ENCODE results near the gene WLS.

- TF ChIP-seq CTCF (IDR thresholded peaks at IDR 0.05) (no peak), POLR2AphosphoS5 (IDR thresholded peaks at IDR 0.05) (no peak), POLR2A (IDR thresholded peaks at IDR 0.05) (no peak), EP300 (IDR thresholded peaks at IDR 0.05) (no peak)
Measured at GRCh38 chr1:68143633-68144032, 88.7 kb downstream of the WLS start.
